Tibial nerve (tissue), 3 donors: Measurements from ENCODE around the gene ZNF566.

ENCODE experiments used
- POLR2A ChIP-seq, 2 donors: fragments of 450-650 bp; IDR thresholded peaks; one replicate each; pipeline ENCODE4 v1.6.1; 2017; ENCODE audit warnings: antibody characterized with exemption in 2 of 2, mild to moderate bottlenecking in 2 of 2, moderate library complexity in 2 of 2
- TF ChIP-seq, protein P1 (sequence below), 5 experiments: fragments of 200-600 bp in 3 of 5; fragments of 450-650 bp in 2 of 5; sonication (generic) in 3 of 5; IDR thresholded peaks; one replicate each; pipeline ENCODE4 v1.5.1; 2016 to 2019; ENCODE audit warnings: antibody characterized with exemption in 5 of 5, mild to moderate bottlenecking in 3 of 5, moderate library complexity in 2 of 5

DNA sequence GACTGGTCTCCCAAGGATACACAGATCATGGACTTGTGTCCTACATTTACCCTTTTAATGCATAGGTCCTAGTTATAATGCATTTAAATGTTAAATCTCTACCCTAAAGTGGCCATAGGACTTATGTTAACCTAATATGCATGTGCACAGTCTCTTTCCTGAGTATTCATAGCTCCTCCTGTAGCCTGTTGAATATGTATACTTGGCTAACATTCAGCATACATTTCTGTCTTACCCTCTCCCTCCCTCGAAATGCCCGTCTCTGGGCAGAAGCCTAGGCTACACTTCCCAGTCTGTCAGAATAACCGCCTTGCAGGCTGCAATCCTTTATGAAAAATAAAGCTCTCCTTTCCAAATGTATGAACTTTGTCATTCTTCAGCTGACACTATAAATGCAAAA is 84.9 kb downstream of the ZNF566 start:
- TF ChIP-seq, protein P1, sequence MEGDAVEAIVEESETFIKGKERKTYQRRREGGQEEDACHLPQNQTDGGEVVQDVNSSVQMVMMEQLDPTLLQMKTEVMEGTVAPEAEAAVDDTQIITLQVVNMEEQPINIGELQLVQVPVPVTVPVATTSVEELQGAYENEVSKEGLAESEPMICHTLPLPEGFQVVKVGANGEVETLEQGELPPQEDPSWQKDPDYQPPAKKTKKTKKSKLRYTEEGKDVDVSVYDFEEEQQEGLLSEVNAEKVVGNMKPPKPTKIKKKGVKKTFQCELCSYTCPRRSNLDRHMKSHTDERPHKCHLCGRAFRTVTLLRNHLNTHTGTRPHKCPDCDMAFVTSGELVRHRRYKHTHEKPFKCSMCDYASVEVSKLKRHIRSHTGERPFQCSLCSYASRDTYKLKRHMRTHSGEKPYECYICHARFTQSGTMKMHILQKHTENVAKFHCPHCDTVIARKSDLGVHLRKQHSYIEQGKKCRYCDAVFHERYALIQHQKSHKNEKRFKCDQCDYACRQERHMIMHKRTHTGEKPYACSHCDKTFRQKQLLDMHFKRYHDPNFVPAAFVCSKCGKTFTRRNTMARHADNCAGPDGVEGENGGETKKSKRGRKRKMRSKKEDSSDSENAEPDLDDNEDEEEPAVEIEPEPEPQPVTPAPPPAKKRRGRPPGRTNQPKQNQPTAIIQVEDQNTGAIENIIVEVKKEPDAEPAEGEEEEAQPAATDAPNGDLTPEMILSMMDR (IDR thresholded peaks at IDR 0.05) = no peak
- TF ChIP-seq POLR2A (IDR thresholded peaks at IDR 0.05) = no peak
